ENCODE data around the gene ITPK1. TPM values are rescaled to one million over a fixed set of nuclear protein-coding genes. Genes with fewer than 3 reads are reported as not detected.

The ITPK1 gene
- total RNA-seq, 4 donors from 2014 or later, result 108 to 221 (median 138) TPM

DNA sequence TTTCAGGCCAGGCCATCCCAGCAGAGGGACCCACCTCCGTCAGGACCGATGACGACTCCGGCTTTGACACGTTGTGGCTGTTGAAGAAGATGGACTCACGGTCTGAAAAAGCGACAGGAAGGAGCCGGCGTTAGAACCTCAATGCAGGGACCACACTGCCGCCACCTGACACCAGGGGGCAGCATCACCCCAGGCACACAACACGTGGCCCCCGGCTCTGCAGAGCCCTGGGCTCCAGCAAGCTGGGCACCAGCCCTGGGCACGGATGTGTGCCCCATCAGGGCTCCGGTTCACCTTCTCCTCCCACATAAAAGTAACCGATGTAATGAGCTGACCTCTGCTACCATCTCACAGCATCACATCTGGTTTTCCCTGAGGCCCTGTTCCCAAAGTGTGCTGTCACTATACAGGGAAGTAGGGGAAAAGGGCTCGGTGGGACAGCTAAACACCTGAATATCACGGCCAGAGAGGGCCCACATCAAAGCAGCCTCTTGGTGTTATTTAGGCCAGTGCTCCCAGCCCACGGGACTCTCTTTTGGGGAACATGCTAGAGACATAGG, 163.7 kb downstream of the ITPK1 start:
- 13% methylated on average over 16 of the region's 18 CpGs for WGBS

DNA sequence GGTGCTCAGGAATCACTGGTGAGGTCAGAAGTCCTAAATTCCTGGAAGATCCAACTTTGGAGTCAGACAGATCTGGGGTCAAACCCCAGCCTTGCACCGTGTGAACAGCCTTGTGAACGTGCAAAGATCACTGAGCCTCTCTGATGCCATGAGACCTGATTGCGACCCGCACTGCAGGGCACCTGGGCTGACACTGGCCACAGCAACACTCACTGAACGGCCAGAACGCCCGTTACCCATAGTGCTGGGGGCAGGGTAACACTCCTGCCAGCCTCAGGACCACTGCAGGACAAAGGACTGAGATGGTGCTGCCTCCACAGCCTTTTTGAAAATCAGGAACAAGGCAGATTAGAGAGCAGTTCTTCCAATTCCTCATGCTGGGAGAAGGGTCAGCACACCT, 164.5 kb downstream of the ITPK1 start:
- intact Hi-C loops (cut with DNase I), result loop anchor here (5.0 kb wide), 1 partner anchor 166 kb away; the partner anchor contains the start of gene ITPK1
- H3K4me1 ChIP-seq, result peaks cover 42 to 49% (median 48%) of the 10 kb centered on the region in 4 donors
- peaks cover 13 to 89% (median 31%) of the 10 kb centered on the region in 4 donors for H3K36me3 ChIP-seq
- TF ChIP-seq POLR2AphosphoS5 (IDR thresholded peaks at IDR 0.05) (no peak), EP300 (IDR thresholded peaks at IDR 0.05) (no peak), CTCF (IDR thresholded peaks at IDR 0.05) (no peak), POLR2A (IDR thresholded peaks at IDR 0.05; ENCODE audit: low read depth) (no peak)
- no peak for DNase-seq (ENCODE audit: extremely low spot score)
- H3K27me3 ChIP-seq, result no peaks in the 10 kb centered on the region
- H3K4me3 ChIP-seq, result no peak overlapping the region
- H3K9me3 ChIP-seq, result no peaks in the 10 kb centered on the region
- peak overlapping the region in 2 of 4 donors; percentile 26 to 27 for H3K27ac ChIP-seq (replicated peaks in 1 of 4)
- WGBS, result 87% methylated on average over 3 of the region's 7 CpGs

More for the DNA sequence above, 163.7 kb downstream of the ITPK1 start:
- peak overlapping the region; percentile 37 to 53 (median 44) for H3K27ac ChIP-seq (replicated peaks in 1 of 4)
- H3K4me1 ChIP-seq, result peaks cover 37 to 43% (median 41%) of the 10 kb centered on the region in 4 donors
- no peak overlapping the region for H3K4me3 ChIP-seq
- H3K9me3 ChIP-seq, result no peaks in the 10 kb centered on the region
- H3K27me3 ChIP-seq, result no peaks in the 10 kb centered on the region
- TF ChIP-seq POLR2AphosphoS5 (IDR thresholded peaks at IDR 0.05) (peak; percentile 51 to 58), EP300 (IDR thresholded peaks at IDR 0.05) (no peak), POLR2A (IDR thresholded peaks at IDR 0.05; ENCODE audit: low read depth) (no peak), CTCF (IDR thresholded peaks at IDR 0.05) (peak; percentile 94 to 98 (median 97))
- intact Hi-C loops (cut with DNase I), result loop anchor here (2.0 to 5.0 kb wide), 2 partner anchors 165 to 187 kb away; partner anchors contain the start of gene ITPK1
- peaks cover 19 to 89% (median 38%) of the 10 kb centered on the region in 4 donors for H3K36me3 ChIP-seq
- peak; percentile 95 for DNase-seq (ENCODE audit: extremely low spot score)

- Histone ChIP-seq H3K27me3 (no peaks in the 10 kb centered on the region), H3K4me3 (no peak overlapping the region), H3K9me3 (no peaks in the 10 kb centered on the region), H3K27ac (replicated peaks in 1 of 4) (peak overlapping the region in 3 of 4 donors; percentile 26 to 48 (median 41)), H3K4me1 (peaks cover 47 to 54% (median 53%) of the 10 kb centered on the region in 4 donors), H3K36me3 (peaks cover 15 to 90% (median 30%) of the 10 kb centered on the region in 4 donors)
- TF ChIP-seq EP300 (IDR thresholded peaks at IDR 0.05) (no peak), POLR2AphosphoS5 (IDR thresholded peaks at IDR 0.05) (no peak), POLR2A (IDR thresholded peaks at IDR 0.05; ENCODE audit: low read depth) (no peak), CTCF (IDR thresholded peaks at IDR 0.05) (no peak)
- no peak for DNase-seq (ENCODE audit: extremely low spot score)
- 79% methylated on average over 6 of the region's 6 CpGs for WGBS
- intact Hi-C loops (cut with DNase I), result loop anchor here (5.0 kb wide), 1 partner anchor 167 kb away; the partner anchor contains the start of gene ITPK1
These were observed 165.0 kb downstream of the ITPK1 start for GRCh38 chr14:92950773-92951172.

DNA sequence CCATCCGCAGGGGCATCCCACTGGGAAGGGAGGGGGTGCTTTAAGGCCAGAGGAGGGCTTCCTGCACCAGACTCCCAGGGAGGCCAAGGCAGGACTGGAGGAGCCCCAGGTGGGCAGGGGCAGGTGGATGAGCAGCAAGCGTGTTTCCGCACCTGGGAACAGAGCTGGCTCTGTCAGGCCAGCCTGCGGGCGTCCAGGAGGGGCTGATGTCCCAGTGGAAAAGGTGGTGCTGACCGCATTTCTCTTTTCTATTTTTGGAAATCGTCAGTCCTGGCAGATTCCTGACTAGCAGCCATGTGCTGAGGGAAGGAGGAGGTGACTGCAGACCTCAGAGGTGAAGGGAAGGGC, 165.6 kb downstream of the ITPK1 start:
- peak in 1 of 2 donors; percentile 12 for TF ChIP-seq POLR2AphosphoS5 (IDR thresholded peaks at IDR 0.05)
- no peak for TF ChIP-seq POLR2A (IDR thresholded peaks at IDR 0.05; ENCODE audit: low read depth)
- no peak overlapping the region for H3K4me3 ChIP-seq
- intact Hi-C loops (cut with DNase I), result loop anchor here (5.0 kb wide), 1 partner anchor 167 kb away; the partner anchor contains the start of gene ITPK1
- H3K9me3 ChIP-seq, result no peaks in the 10 kb centered on the region
- peaks cover 48 to 55% (median 53%) of the 10 kb centered on the region in 4 donors for H3K4me1 ChIP-seq
- DNase-seq (ENCODE audit: extremely low spot score), result no peak
- H3K27me3 ChIP-seq, result no peaks in the 10 kb centered on the region
- WGBS, result 66% methylated on average over 7 of the region's 7 CpGs
- peak overlapping the region; percentile 7 to 48 (median 34) for H3K27ac ChIP-seq (replicated peaks in 1 of 4)
- H3K36me3 ChIP-seq, result peaks cover 20 to 90% (median 32%) of the 10 kb centered on the region in 4 donors

DNA sequence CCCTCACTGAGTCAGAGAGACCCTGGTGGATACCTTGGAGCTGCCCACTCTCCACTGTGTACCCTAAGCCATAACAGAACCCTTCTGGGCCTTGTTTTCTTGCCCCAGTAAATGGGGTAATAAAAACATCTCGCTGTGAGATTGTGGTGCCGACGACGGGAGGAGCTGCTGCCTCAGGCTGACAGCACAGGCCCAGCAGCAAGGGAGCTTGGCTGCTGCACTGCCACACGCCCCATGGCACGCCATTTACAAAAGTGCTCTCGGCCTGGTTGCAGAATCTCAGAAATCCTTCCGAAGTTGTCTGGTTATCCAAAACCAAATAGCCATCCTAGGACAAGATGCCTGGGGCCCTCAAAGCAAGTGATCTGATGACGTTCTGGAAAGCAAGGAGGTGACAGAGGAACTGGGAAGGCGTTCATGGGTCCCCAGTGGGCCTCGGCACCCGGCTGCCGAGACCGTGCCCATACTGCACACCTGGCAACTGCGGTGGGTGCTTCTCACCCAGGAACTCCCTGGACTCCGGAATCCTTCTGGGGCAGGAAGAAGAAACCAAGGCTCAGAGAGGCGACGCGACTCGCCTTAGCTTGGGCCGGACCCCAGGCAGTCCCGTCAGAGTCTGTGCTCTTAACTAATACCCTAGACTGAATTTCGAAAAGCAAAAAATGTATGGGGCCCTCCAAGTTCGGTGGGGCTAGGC, 166.1 kb downstream of the ITPK1 start:
- peaks cover 26 to 90% (median 38%) of the 10 kb centered on the region in 4 donors for H3K36me3 ChIP-seq
- DNase-seq (ENCODE audit: extremely low spot score), result no peak
- intact Hi-C loops (cut with DNase I), result loop anchor here (5.0 kb wide), 1 partner anchor 168 kb away; the partner anchor contains the start of gene ITPK1
- TF ChIP-seq EP300 (IDR thresholded peaks at IDR 0.05) (no peak), POLR2AphosphoS5 (IDR thresholded peaks at IDR 0.05) (no peak), CTCF (IDR thresholded peaks at IDR 0.05) (no peak), POLR2A (IDR thresholded peaks at IDR 0.05; ENCODE audit: low read depth) (no peak)
- H3K4me3 ChIP-seq, result no peak overlapping the region
- no peaks in the 10 kb centered on the region for H3K27me3 ChIP-seq
- peak overlapping the region; percentile 7 to 48 (median 34) for H3K27ac ChIP-seq (replicated peaks in 1 of 4)
- peaks cover 48 to 55% (median 51%) of the 10 kb centered on the region in 4 donors for H3K4me1 ChIP-seq
- 93% methylated on average over 24 of the region's 24 CpGs for WGBS
- H3K9me3 ChIP-seq, result no peaks in the 10 kb centered on the region

Measured in esophagus muscularis mucosa (tissue), 4 donors.